HG03095 (cell line): ENCODE measurements around the gene C4B.
"Not testable (repeated sequence)": the region's sequence is repeated elsewhere in the genome, so short reads cannot be mapped to it uniquely, and the experiment has no call there.

Source experiments
- ATAC-seq: cut with Tn5 transposase; IDR thresholded peaks from one replicate; pipeline ENCODE4 v1.9.1; 2021; ENCODE audit warnings: moderate library complexity; ENCODE audit not compliant: unreplicated experiment

C4B gene

DNA sequence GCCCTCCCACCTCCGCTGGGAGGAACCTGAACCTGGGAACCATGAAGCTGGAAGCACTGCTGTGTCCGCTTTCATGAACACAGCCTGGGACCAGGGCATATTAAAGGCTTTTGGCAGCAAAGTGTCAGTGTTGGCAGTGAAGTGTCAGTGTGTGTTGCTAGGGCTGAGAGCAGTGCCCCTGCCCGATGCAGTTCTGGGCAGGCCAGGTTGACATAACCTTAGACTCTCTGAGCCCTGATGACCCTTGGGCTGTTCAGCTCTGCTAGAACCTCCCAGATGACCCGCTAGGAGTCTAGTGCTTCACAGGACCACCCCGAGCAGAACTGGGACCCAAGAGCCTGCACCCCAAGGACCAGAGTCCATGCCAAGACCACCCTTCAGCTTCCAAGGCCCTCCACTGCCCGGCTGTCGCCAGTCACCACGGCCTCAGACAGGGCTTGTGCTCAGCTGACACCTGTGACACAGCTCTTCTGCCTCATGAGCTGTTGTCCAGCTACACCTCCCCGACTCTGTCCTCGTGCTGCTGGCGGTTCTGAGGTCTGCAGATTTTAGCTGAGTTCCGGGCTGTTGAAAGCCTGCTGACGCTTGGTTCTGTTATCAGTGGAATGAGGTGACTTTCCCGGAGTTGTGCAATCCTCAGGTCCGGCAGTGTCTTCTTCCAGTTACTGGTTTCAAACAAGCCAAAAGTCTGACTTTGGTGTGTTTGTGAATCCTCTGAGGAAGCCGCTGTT, 20.9 kb downstream of the C4B start:
- ATAC-seq, result not testable (repeated sequence)

DNA sequence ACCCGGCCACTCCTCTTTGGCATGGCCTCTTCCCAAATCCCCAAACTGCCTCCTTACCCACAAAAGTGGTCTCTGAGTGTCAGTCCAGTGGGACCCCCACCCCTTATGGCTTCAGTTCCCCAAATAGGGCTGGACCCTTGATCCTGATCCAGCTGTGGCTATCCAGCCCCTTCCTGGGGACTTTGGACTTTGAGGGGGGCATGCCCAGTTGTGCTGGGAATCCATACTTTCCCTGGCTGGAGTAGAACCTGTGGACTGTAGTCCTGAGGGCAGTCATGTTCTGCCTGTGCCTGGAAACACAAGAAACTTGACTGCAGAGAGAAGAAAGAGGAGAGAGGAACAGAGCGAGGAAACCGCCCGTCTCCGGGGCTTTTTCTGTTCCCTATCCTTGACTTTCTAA, 22.5 kb downstream of the C4B start:
- ATAC-seq, result not testable (repeated sequence)

DNA sequence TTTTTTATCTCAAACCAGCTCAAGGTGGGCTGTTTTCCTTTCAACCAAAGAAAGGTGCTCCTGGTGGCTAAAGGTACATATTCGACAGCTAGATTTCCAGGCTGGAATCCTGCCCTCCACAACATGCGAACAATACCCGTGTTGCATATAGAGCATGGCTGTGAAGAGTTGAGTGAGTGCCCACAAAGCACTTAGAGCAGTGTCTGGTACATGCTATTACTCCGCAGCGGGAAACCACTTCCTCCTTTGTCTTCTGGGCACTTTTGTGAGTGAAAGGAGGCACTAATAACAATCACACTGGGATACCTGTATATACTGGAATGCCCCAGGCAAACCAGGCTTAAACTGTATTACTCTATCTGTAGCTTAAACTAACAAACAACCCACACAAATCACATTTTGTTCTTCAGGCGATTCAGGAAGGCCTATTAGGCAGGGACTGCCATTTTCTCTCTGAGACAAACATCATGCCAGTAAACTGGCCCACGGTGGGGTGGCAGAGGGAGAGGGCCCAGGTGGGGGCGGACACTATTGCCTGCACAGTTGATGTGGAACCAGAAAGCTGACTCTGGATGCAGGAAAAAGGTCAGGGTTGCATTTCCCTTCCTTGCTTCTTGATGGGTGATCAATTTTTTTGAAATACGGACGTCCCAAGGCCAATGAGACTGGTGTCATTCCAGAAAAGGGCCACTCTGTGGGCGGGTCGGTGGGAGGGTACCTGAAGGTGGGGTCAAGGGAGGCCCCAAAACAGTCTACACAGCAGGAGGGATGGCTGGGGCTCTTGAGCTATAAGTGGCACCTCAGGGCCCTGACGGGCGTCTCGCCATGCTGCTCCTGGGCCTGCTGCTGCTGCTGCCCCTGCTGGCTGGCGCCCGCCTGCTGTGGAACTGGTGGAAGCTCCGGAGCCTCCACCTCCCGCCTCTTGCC, 23.3 kb downstream of the C4B start, which contains the start of gene CYP21A2:
Gene CYP21A2, plus strand, starts transcription at position 818 of the 927 bp plus-strand sequence. Its CDS starts 8 bp downstream, at position 826.
- not testable (repeated sequence) for ATAC-seq

DNA sequence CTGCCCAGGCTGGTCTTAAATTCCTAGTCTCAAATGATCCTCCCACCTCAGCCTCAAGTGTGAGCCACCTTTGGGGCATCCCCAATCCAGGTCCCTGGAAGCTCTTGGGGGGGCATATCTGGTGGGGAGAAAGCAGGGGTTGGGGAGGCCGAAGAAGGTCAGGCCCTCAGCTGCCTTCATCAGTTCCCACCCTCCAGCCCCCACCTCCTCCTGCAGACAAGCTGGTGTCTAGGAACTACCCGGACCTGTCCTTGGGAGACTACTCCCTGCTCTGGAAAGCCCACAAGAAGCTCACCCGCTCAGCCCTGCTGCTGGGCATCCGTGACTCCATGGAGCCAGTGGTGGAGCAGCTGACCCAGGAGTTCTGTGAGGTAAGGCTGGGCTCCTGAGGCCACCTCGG, 24.3 kb downstream of the C4B start:
- not testable (repeated sequence) for ATAC-seq

DNA sequence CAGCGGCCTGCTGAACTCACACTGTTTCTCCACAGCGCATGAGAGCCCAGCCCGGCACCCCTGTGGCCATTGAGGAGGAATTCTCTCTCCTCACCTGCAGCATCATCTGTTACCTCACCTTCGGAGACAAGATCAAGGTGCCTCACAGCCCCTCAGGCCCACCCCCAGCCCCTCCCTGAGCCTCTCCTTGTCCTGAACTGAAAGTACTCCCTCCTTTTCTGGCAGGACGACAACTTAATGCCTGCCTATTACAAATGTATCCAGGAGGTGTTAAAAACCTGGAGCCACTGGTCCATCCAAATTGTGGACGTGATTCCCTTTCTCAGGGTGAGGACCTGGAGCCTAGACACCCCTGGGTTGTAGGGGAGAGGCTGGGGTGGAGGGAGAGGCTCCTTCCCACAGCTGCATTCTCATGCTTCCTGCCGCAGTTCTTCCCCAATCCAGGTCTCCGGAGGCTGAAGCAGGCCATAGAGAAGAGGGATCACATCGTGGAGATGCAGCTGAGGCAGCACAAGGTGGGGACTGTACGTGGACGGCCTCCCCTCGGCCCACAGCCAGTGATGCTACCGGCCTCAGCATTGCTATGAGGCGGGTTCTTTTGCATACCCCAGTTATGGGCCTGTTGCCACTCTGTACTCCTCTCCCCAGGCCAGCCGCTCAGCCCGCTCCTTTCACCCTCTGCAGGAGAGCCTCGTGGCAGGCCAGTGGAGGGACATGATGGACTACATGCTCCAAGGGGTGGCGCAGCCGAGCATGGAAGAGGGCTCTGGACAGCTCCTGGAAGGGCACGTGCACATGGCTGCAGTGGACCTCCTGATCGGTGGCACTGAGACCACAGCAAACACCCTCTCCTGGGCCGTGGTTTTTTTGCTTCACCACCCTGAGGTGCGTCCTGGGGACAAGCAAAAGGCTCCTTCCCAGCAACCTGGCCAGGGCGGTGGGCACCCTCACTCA, 25.0 kb downstream of the C4B start:
- not testable (repeated sequence) for ATAC-seq

DNA sequence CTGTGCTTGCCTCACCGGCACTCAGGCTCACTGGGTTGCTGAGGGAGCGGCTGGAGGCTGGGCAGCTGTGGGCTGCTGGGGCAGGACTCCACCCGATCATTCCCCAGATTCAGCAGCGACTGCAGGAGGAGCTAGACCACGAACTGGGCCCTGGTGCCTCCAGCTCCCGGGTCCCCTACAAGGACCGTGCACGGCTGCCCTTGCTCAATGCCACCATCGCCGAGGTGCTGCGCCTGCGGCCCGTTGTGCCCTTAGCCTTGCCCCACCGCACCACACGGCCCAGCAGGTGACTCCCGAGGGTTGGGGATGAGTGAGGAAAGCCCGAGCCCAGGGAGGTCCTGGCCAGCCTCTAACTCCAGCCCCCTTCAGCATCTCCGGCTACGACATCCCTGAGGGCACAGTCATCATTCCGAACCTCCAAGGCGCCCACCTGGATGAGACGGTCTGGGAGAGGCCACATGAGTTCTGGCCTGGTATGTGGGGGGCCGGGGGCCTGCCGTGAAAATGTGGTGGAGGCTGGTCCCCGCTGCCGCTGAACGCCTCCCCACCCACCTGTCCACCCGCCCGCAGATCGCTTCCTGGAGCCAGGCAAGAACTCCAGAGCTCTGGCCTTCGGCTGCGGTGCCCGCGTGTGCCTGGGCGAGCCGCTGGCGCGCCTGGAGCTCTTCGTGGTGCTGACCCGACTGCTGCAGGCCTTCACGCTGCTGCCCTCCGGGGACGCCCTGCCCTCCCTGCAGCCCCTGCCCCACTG, 25.9 kb downstream of the C4B start:
- ATAC-seq, result not testable (repeated sequence)

DNA sequence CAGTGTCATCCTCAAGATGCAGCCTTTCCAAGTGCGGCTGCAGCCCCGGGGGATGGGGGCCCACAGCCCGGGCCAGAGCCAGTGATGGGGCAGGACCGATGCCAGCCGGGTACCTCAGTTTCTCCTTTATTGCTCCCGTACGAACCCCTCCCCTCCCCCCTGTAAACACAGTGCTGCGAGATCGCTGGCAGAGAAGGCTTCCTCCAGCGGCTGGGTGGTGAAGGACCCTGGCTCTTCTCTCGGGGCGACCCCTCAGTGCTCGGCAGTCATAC, 26.4 kb downstream of the C4B start:
- ATAC-seq, result not testable (repeated sequence)

DNA sequence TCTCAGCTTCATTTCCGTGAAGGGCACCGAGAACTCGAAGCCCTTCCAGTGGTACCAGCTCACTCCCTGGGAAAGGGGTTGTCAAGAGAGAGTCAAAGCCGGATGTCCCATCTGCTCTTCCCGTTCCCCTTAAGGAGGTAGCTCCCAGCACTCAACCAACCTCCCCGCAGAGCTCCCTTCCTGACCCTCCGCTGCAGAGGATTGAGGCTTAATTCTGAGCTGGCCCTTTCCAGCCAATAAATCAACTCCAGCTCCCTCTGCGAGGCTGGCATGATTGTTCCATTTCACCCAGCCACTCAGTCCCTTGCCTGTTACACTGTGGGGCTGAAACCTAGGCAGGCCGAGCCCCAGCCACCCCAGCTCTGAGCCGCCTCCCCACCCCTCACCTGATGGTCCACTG, 26.8 kb downstream of the C4B start:
- ATAC-seq, result not testable (repeated sequence)

DNA sequence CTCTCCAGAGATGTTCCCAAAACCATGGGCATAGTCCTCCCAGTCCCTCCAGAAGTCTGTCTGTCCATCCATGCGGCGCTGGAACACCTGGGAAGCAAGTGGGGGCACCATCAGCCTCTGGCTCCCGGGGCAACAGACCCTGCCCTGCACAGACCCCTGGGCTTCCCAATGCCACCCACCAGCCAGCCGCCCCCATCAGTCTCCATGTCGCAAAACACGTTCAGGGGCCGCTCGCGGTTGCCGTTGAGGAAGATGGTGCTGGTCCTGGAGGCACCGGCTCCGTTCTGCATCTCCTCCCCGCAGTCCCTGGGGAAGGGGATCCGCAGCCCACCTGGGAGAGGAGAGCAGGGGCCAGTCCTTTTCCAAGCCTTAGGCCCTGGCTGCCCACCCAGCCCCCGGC, 27.7 kb downstream of the C4B start:
- ATAC-seq, result not testable (repeated sequence)

DNA sequence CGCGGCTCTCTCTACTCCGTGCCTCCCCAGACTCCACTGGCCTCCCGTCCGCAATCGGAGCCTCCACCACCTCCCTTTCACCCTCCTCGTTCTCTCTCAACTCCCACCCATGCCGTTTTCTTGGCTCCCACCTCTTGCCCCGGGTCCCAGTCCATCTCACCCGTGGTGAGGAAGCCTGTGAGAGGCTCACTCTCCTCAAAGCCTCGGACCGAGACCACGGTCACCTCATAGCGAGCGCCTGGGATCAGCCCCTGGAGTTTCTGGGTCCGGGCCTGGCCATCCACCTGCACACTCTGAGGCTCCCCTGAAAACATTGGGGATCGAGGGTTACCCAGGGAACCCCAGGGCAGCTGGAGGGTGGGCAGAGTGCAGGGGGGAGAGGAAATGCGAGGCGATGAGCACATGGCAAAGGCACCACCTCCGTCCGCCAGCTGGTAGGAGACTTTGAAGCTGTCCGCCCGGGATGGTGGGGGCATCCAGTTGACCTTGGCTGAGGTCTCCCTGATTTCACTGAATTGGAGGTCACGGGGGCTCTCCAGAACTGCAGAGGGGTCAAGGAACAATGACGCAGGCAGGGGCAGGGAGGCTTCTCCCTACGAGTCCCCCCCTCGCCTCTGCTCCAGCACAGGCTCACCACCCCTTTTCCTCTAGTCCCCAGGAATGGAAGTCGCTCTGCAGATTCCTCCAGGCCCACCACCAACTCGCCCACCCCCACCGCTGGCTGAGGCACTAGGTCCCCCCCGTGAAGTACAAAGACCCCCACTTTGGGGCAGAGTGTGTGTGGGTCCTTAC, 29.2 kb downstream of the C4B start:
- not testable (repeated sequence) for ATAC-seq

DNA sequence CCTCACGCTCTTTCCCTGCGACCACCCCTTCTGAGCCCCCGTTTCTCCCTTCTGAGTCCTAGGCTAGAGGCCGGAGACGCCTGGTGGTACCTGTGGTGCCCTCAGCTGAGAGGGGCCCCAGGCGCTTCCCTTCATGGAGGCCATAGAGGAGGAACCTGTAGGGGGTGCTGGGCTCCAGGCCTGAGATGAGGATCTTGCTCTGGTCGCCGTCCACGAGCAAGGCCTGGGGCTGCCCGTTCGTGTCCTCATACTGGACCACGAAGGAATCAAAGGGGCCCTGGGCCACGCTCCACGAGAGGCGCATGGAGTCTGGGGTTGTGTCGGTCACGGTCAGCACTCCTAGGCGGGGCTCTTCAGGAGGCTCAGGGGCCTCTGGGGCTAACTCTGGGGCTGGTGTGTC, 30.3 kb downstream of the C4B start:
- ATAC-seq, result not testable (repeated sequence)

DNA sequence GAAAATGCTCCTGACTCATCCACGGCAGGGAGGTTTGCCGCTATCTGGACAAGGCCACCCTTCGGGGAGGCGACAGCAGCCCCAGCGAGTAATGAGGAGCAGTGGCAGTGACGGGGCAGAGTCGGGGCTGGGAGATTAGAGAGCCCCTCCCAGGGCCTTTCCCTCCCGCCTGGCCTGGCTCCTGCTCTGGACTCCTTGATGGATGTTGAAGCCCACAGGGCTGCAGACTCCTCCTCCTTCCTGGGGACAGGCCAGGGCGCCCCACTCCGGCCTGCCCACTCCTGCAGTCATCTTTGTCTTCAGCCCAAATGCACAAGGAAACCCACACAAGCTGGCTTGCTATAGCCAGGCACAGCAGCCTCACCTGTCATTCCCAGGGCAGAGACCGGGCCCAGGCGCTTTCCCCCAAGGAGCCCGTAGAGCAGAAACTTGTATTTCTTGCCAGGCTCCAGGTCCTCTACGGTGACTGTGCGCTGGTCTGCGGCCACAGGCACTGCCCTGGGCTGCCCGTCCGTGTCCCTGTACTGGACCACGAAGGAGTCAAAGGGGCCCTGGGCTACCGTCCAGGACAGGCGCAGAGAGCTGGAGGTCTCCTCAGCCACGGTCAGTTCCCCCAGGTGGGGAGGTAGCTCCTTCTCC, 31.3 kb downstream of the C4B start:
- no peak for ATAC-seq

DNA sequence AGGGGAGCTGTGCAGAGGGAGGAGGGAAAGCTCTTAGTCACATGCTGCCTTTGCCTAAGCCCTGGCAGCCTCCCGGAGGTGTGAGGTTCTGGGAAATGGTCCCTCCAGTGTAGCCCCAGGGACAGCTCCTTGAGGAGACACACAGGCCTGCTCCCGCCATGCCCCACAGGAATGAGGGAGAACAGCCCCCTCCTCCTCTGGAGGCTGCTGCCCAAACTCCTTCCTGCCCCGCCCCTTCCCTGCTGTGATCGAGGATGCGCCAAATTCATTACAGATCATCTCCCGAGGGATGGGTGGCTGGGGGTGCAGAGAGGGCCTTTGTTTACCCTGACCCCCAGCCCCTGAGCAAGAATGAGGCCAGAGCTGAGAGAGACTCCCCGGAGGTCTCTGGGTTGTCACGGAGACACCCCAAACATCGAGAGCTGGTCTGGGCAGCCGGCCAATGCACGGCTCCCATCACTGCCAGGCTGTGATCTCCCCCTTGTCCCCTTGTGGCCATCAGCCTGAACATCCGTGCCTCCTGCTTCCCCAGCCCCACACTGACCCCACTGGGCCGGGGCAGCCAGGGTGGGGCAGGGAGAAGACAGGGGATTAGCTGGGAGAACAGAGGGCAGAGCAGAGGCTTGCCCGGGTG, 32.0 kb downstream of the C4B start:
- no peak for ATAC-seq

DNA sequence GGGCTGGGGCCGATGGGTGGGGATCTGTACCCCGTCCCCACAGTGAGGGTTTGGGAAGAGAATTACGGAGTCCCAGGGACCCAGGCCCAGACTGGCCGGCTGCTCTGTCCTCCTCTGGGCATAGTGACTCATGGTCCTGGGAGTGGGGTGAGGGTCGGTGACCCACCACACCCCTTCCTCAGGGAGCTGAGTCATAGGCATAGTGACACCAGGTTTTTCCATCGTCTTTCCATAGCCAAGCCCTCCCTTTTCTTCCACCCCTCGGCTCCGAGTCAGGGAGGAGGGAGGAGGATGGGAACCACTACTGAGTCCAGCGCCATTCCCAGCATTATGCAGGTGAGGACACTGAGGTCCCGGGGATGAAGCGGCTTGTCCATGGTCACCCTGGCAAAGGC, 32.5 kb downstream of the C4B start:
- no peak for ATAC-seq

DNA sequence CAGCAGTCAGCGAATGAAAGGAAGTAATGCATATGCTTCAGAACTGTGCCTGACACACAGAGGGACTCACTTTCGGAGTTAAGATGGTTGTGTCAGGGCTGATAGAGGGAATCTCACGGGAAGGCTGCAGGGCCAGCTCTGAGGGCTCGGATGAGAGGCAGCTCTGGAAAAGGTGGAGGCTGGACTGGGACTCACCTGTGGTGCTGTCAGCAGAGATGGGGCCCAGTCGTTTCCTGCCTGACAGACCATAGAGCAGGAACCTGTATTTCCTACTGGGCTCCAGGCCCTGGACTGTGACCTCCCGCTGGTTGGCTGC, 32.9 kb downstream of the C4B start:
- no peak for ATAC-seq

DNA sequence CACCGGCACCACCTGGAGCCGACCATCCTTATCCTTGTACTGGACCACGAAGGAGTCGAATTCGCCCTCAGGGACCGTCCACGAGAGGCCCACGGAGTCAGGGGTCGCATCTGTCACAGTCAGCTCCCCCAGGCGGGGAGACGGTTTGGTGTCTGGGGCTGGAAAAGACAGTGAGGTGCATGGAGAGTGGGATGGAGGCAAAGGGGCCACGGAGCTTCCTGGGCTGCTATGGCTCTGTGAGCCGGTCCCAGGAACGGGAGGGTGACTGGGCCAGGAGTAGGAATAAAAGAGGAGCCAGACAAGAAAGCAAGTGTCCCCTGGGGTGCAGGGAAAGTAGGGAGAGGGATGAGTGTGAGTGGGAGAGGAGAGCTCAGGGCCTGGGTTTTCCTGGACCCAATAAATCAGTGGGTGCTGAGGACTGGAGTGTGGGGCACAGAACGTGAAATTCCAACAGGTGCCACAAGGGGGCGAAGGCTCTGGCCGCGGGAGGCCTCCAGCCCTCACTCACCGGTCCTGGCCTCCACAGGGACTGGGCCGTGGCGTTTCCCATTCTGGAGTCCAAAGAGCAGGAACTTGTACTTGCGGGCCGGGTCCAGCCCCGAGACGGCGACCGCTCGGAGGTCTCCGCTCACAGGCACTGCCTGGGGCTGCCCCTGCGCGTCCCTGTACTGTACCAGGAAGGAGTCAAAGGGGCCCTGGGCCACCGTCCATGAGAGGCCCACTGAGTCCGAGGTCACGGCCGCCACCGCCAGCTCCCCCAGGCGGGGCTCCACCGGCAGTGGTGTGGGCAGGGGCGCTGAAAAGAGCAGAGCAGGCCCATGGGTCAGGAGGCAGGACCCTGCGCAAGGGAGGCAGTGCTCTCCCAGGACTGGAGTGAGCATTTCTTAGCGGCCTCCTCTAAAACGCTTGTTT, 33.5 kb downstream of the C4B start:
- no peak for ATAC-seq

DNA sequence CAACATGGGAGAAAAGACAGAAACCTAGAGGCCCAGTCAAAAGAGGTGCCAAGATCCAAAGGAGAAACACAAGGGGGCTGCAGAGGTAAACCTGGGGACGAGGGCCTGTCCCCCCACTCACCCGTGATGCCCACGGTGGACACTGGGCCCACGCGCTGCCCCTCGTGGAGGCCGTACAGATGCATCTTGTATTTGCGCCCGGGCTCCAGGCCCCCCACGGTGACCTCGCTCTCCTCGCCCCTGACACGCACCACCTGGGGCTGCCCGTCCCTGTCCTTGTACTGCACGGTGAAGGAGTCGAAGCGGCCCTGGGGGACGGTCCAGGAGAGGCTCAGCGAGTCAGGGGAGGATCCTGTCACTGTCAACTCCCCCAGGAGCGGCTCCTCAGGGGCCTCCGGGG, 34.6 kb downstream of the C4B start:
- not testable (repeated sequence) for ATAC-seq

DNA sequence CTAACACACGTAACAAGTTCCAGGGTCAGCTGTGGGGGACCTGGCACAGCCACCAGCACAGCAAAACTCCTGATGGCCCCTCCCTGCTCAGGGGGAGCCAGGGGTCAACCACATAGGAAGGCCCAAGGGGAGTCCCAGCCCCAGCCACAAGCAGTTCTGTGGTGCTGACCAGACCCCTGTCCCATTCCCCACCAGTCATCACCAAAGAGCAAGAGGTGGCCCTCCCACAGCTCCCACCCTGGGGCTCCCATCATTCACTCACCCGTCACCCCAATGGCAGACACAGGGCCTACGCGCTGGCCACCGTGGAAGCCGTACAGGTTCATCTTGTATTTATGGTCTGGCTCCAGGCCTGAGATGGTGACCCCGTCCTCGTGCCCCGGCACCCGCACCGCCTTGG, 35.1 kb downstream of the C4B start:
- not testable (repeated sequence) for ATAC-seq
